ENCODE results near the gene XIAP. TPM values are rescaled to one million over a fixed set of nuclear protein-coding genes. Genes with fewer than 3 reads are reported as not detected.
A peak's percentile ranks its signal among the peaks of the same experiment; 100 is the strongest.

Gene XIAP
- total RNA-seq, 1 donor = 43.2 TPM

DNA sequence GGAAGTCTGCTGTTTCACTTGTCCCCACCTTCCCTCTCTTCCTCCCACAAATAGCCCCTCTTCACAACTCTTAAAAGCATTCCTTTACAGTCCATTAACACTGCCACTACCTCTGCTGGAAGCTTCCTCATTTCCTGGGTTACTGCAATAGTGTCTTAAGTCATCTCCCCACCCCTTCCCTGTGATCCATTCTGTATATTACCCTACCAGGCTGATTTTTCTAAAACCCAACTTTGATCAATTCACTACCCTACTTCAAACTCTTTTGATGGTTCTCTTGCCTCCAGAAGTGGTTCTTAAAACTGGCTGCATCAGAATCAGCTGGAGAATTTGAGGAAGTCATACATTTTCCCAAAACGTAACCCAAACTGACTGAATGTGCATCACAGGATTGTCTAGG, 8.8 kb upstream of the XIAP start:
- no peak overlapping the region for H3K4me3 ChIP-seq (ENCODE audit: low read depth, low read length)
- no peak for TF ChIP-seq CTCF (IDR thresholded peaks at IDR 0.05; ENCODE audit: insufficient read depth, low read depth, low read length)
- no peak for DNase-seq (ENCODE audit: low read depth)

- TF ChIP-seq CTCF (IDR thresholded peaks at IDR 0.05; ENCODE audit: insufficient read depth, low read depth, low read length) = no peak
- H3K4me3 ChIP-seq (ENCODE audit: low read depth, low read length) = no peak overlapping the region
- DNase-seq (ENCODE audit: low read depth) = no peak
Observed at GRCh38 chrX:123854329-123854728, 5.5 kb upstream of the XIAP start.

GRCh38 chrX:123859409-123859845, 426 bp upstream of the XIAP start:
- H3K4me3 ChIP-seq (ENCODE audit: low read depth, low read length) = peak overlapping the region; percentile 71
- DNase-seq (ENCODE audit: low read depth) = no peak
- TF ChIP-seq CTCF (IDR thresholded peaks at IDR 0.05; ENCODE audit: insufficient read depth, low read depth, low read length) = no peak

- H3K4me3 ChIP-seq (ENCODE audit: low read depth, low read length) = peak overlapping the region; percentile 71
- TF ChIP-seq CTCF (IDR thresholded peaks at IDR 0.05; ENCODE audit: insufficient read depth, low read depth, low read length) = no peak
- DNase-seq (ENCODE audit: low read depth) = peak; percentile 41
Observed at GRCh38 chrX:123860983-123861382, 1.1 kb downstream of the XIAP start.

DNA sequence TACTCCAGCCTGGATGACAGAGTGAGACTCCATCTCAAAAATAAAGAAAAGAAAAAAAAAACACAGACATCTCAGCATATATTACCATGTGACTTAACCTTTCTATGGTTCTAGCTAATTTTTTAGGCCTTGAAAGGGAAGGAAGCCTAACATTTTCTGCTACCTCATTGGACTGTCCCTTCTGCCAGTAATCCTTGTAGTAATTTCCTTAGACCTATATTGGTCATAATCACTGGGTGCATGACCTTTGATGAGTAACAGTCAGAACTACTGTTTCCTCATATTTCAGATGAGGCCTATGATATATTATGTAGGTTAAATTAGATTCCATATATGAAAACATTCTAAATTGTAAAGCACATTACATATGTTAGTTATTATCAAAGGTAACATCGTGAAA, 9.6 kb downstream of the XIAP start:
- peak; percentile 20 for DNase-seq (ENCODE audit: low read depth)
- no peak for TF ChIP-seq CTCF (IDR thresholded peaks at IDR 0.05; ENCODE audit: insufficient read depth, low read depth, low read length)
- no peak overlapping the region for H3K4me3 ChIP-seq (ENCODE audit: low read depth, low read length)

GRCh38 chrX:123871309-123871708, 11.5 kb downstream of the XIAP start:
- H3K4me3 ChIP-seq (ENCODE audit: low read depth, low read length) = no peak overlapping the region
- TF ChIP-seq CTCF (IDR thresholded peaks at IDR 0.05; ENCODE audit: insufficient read depth, low read depth, low read length) = no peak
- DNase-seq (ENCODE audit: low read depth) = no peak

GRCh38 chrX:123873956-123874355, 14.1 kb downstream of the XIAP start:
- H3K4me3 ChIP-seq (ENCODE audit: low read depth, low read length) = no peak overlapping the region
- TF ChIP-seq CTCF (IDR thresholded peaks at IDR 0.05; ENCODE audit: insufficient read depth, low read depth, low read length) = no peak
- DNase-seq (ENCODE audit: low read depth) = no peak

Measured in fibroblast of villous mesenchyme (primary cell).